ENCODE results near the gene TNFSF4.
A peak's percentile ranks its signal among the peaks of the same experiment; 100 is the strongest.

The TNFSF4 gene

DNA sequence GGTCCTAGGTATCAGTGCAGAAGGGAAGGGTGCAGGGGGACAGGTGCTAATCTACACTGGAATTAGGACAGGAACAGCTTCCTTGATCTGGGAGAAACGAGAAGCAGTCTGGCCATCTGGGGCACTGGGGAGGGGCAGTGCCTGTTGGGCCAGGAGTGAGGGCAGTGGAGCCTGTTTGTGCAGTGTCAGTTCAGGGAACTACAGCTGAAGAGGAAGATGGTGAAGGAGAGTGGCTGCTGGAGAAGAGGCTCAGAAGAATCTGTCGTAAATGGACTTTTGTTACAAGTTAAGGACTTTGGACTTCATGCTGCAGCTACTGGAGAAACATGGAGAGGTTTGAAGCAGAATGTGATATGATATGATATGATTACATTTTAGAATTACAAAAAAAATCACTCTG, 3.2 kb upstream of the TNFSF4 start:
- no peak for DNase-seq

DNA sequence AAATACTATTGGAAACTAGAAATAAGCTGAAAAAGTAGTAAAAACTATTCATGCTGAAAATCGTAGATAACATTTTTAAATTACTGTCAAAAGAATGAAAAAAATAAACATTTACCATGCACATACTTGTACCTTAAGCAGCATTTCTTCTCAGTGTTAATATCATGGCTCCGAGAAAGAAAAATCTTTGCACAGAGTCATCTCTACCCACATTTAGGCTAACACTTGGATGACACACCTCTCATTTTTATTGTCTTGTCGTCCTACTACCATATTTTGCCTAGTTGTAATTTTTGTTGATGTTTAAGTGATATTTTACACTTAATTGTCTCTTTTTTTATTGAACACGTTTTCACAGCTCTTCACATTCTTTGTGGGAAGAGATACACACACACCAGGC, 1.7 kb upstream of the TNFSF4 start:
- DNase-seq = no peak

DNA sequence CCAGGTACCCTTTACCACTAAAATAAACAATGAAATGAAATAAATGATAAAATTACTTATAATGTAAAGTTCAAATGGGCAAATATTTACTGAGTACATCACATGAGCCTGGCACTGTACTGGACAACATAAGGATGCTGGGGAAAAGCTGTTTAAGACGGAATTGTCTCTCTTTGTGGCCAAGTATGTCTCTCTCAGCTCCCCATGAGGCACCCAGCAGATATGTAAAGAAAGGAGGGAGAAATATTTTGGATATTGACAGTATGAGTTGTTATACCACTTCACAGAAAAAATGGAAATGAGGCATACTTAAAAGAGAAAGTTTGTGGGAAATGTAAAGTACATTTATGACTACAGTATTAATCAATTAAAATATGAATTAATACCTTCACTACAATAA, 1.0 kb upstream of the TNFSF4 start:
- no peak for DNase-seq

DNA sequence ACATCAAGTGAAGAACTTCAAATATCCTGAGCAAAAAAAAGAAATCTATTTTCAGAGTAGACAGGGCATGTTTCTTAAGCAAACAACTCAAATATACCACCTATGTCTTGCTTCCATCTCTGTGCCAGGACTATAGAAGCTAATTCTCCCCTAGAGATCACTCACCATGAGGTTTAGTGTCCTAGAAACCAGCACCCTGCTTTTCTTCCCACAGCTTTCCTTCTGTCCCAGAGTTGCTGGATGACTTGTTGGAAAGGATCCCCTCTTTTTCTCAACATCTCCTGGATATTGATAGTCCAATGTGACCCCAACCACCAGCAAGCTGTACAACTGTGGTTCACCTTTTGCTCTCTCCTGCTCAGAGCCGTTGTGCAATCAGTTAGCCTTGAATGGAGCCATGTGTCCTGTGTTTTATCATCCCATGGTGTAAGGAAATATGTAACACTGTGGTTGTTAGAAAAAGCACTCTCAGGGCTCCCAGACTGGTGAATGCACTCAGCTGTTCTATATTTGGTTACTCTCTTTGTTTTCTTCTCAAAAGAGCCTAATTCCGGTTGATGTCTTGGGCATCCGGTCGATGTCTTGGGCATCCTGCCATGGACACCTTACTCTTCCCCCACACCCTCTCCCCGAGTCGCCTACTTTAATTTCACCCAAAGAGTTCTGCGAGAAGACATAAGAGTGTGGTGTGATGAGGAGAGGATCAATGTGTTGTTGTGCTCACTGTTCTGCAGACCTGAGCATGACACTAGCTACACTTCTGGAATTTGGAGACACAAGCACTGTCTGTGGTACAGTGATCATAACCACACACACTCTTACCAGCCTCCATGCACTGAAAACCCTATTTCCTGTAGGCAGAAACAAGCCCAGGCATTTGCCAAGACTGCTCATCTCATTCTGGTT, 1.7 kb downstream of the TNFSF4 start:
- DNase-seq = no peak

DNA sequence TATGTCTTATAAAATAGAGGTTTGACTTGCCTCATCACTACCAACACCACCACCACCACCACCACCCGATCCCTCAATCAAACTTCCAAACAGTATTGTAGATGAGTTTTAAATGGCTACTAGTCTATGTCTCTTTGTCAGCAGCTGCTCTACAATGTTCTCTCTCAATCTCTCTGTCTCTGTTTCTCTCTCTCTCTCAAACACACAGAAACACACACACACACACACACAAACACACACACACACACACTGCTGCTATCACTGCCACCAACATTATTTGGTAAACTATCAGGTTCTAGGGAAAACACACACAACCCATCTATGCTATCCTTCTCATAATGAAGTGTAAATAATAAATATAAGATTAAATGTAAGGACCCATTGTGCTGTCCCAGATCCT, 2.4 kb downstream of the TNFSF4 start:
- no peak for DNase-seq

DNA sequence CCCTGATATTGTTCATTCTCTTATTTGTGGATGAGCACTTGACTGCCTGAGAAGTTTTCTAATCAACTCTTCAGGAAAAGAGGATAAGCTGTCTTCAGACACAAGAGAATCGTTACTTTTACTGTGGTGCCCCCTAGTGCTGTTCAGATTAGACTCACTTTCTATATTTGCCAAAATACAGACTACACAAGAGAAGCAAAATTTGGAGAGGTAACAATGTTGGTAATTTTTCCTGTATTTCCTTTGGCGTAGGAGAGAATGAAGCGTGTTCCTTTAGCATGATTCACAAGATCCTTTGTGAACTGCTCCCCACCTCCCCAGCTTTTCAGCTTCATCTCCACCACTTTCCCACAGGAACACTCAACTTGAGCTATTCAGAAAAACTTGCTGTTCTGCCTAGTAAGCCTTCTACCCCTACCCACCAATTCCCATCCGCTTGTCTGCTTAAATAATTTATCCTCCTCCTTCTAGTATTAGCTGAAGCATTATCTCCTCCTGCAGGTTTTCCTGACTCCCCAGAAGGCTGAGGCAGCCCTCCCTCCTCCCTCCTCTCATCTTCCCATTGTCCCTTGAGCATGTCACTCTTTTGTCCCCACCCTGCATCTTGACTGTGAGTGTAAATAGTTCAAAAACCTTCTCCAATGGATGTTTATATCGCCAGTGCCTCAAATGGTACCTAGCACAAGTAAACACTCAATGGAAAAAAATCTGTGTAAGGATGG, 4.5 kb downstream of the TNFSF4 start:
- DNase-seq = no peak

DNA sequence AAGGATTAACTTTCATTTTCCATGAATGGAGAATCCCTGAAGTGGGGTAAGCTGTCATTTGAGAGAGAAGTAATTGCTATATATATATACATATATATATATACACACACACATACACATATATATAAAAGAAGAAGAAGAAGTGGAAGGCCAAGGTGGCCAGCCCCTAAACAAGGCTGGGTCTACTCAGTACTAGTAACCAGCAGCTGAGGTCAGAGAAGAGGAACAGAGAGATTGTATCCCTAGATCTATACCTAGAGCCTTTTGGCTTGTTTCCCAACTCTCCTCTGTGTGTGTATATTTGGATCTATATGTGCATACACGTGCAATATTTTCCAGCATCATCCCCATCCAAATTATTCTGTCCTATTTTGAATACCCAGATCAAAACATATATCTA, 5.2 kb downstream of the TNFSF4 start:
- DNase-seq = no peak

DNA sequence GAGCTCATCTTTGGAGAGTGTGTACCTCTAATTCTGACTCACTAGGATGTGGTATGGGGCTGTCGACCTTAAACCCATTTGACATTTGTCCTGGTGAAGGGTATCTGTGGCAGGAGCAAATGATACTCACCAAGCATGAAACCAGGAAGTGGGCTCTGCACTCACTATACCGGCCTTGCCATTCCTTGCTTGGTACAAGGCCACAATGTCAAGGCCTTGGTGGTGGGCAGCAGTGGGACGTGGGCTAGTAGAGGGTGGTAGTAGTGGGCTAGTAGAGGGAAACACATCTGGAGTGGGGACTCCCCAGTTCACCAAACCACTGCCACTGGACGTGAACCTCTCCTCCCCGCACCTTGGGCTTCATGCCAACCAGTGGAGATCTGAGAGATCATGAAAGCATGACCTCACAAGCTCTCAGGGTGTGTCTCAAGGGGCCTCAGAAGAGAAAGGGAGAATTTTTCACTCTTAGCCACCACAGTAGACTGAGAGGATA, 11.5 kb downstream of the TNFSF4 start:
- no peak for DNase-seq

DNA sequence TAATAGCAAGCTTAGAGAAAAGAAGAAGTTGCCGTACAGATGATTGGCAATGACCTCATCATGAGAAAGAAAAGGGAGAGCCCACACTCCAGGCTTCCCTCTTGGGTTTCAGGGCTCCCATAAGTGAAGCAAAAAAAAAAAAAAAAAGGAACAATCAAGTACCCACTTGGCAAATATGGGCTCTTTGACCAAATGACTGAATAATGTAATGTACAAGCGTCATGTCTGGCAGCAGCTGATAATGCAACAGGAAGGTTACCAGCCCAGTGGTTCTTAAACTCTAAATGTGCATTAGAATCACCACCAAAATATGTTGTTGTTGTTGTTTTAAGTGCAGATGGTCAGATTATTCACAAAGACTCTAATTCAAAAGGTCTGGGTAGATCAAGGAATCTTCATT, 13.5 kb downstream of the TNFSF4 start:
- no peak for DNase-seq

DNA sequence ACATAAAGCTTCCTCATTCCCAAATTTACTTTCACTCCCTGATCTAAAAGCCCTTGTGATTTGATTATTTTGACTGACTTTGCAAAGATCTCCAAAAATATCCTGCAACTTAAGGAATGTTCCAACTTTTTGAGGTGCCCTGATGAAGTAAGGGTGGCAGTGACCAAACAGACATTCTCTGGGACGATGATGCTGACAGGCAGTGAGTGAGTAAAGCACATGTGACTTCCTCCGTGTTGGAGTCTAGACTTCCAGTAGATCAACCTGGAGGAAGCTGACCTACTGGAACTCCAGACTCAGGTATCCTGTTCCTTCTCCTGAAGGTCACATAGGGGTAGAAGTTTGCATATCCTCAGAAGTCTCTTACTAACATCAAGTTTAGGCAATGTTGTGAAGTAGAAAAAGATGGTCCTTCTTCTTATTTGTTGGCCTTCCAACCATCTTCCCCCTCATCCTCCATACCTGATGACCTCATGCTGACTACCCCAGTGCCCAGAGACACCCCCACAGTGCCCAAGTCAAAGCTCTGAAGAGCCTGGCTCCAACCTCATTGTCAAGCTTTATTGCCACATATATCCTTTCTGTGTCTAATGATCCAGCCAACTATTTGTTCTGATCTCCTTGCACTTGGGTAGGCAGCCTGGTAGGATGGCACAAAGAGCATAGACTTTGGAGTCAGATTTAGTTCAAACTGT, 16.0 kb downstream of the TNFSF4 start:
- no peak for DNase-seq

DNA sequence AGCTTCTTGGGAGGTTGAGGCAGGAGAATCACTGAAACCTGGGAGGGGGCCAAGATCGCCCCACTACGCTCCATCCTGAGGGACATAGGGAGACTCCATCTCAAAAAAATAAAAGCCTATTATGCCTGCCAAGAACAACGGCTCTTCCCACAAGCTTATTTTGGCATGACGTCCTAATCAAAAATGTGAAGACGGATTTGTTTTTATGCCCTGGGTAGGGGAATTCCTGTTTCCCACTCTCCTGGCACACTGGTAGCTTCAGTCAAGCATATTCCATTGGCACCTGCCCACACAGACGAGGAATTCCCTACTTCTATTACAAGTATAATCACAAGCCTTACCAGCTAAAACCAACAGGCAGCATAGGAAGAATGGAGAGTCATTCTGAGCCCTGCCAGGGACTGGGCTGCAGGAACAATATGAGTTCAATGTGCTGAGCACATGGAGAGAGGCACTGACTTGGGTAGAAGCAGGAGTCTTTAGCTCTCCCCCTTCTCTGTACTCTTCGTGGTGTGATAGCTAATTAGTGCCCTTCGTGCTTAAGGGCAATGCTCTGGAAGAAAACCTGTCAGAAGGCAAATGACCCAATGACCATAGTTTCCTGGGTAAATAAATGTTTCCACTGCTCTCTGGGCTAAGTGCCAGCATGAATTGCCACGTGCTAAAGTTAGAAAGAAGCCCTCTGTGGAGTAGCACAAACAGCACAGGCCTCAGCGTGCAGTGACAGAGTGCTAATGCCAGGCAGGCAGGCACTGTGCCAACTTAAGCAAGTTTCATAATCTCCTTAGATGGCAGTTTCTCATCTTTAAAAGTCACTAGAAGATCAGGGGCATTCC, 16.8 kb downstream of the TNFSF4 start:
- DNase-seq = peak in 10 of 14 donors; percentile 19 to 45 (median 29)

DNA sequence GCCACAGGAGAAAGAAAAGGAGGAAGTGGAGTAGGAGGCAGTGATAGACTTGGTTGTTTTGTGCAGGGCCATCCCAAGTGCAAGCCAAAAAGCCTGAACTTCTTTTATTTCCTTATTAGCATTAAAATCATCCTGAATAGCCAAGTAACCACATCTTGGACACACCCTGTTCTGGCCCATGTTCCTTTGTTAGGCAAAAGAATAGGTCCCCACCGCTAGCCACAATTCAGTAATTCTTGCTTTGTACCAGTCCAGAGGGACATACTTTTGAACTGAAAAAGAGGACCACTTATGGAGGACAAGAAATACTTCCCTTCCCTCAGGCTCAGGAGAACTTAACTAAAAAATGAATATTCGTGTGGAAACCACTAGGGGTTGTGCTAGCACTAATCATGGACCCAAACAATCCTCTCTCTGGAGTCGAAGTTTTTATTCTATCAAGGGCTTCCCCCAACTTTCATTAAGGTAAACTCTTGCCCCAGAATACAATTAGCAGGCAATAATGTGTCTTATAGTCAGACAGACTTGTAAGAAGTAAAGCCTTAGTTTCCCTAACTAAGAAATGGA, 19.4 kb downstream of the TNFSF4 start:
- no peak for DNase-seq

DNA sequence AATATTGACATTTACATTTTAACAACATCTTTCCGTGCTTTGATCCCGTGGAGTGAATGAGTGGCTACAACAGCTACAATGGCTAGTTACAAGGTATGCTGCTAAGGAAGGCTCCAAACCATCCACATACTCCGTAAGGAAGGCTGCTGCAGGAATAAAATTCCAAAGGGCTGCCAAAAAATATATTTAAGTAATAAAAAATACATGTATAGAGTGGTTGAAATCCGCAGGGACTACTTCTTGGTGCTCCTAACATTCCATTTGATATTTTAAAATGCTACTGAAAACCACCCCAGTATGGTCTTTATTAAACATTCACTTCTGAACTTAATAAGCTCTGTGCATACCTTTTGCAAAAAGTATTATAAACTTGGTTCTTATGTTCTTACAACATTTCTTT, 25.3 kb downstream of the TNFSF4 start:
- DNase-seq = no peak

DNA sequence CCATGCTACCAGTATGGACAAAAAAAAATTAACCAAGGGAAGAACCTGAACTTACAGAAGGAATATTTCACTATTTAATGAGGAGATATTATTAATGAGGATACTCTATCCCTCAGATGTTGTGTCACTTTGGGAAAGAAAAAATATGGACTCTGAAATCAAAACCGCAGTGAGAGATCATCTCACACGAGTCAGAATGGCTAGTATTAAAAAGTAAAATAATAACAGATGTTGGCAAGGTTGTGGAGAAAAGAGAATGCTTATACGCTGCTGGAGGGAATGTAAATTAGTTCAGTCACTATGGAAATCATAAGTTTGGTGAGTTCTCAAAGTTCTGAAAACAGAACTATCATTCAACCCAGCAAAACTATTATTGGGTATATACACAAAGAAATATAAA, 30.9 kb downstream of the TNFSF4 start:
- DNase-seq = no peak

DNA sequence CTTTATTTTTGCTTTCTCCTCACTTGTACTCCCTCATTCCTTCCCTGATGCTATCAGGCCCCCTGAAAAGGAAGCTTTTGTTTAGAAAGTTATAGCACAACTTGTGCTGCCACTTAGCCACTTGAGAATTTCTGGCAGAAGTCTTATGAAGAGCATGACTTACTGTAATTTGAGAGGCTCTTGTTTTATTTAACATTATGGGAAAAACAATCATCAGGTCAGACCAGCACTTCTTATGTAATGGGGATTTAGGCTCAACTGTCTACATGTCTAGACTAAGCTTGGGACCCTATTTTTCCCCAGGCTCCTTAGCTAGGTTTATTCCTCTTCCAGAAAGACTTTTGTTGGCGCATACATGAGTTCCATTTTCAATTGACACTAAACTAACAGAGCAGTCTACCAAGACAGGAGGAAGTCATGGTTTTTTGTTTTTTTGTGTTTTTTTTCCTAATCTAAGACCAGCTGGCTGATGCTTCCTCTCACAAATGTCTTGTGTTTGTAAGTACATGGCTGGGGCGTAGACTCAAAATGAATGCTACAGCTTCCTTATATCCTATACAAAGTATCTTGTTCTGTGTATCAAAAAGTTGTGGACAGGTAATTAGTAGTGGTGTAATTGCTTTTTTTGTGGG, 31.5 kb downstream of the TNFSF4 start:
- no peak for DNase-seq

DNA sequence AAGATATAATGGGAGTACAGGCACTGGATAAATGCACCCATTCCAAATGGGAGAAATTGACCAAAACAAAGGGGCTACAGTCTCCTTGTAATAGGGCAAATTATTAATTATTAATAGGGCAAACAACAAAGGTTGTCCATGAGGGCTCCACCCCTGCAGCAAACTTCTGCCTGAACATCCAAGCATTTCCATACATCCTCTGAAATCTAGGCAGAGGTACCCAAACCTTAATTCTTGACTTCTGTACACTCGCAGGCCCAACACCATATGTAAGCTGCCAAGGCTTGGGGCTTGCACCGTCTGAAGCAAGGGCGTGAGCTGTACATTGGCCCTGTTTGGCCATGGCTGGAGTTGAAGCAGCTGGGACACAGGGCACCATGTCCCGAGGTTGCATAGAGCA, 33.7 kb downstream of the TNFSF4 start:
- DNase-seq = no peak

DNA sequence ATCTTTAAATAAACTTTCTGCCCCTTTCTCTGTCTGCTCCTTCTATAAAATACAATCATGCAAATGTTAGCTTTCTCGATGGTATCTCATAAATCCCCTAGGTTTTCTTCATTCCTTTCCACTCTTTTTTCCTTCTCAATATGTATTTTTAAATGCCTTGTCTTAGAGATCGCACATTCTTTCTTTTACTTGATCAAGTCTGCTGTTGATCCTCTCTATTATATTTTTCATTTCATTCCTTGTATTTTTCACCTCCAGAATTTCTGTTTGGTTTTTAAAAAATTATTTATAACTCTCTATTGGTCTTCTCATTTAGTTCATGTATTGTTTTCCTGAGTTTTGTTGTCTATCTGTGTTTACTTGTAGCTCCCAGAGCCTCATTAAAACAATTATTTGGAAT, 36.0 kb downstream of the TNFSF4 start:
- DNase-seq = no peak

DNA sequence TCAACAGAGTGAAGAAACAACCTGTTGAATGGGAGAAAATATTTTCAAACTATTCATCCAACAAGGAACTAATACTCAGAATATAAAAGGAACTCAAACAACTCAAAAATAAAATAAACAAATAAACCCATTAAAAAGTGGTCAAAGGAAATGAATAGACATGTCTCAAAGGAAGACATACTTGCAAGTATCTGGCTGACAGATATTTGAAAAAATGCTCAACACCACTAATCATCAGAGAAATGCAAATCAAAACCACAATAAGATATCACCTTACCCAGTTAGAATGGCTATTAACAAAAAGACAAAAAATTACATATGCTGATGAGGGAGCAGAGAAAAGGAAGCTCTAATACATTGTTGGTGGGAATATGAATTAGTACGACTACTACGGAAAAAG, 38.2 kb downstream of the TNFSF4 start:
- DNase-seq = no peak

DNA sequence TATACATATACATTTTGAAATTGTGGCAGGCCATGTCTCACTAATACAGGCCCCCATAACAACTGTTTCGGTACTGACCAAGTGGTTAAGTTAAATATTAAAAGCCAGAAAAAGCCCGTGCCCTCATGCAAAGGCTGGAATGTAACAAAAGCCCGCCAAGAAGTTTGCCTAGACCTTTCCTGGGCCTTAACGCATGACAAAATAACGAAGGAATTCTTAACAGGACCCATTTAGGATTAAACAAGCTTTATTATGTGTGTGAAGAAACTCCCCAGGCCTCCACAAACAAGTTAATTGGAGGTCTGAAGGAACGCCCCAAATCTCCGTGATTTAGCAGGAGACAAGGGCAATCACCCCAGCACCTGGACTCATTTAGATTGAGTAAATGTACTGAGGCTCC, 42.4 kb downstream of the TNFSF4 start:
- DNase-seq = no peak

DNA sequence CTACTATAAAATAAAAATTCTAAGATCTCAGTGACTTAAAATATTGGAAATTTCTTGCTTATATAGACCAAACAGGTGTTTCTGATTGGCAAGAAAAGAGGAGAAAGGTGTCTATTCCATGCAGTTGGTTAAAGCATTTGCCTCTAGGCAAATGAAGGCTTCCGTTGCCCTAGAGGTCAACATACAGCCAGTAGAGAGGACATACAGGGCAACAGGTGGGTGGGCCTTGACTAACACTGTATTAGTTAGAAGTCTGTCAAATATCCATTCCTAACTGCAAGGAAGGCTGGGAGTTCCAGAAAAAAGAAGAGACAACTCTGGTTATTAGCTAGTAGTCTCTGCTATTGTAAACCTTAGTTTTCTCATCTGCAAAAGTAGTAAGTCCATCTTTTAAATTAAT, 43.0 kb downstream of the TNFSF4 start:
- DNase-seq = no peak

DNA sequence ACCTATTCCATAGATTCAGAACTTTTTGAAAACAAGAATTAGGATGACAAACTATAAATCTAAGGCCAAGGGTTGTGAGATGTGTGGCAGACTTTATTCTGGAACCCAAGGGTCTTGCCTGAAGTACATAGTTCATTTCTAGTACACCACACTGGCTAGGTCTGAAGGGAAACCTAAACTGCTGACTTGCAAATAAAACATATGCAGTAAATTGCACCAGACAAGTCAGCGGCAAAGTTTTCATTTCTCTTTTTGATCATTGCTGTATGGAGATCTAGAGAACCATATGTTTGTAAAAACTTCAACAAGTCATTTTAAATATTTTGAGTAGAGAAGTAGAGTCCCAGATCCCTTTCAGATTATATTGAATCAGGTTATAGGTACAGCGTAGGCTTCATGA, 43.9 kb downstream of the TNFSF4 start:
- no peak for DNase-seq

Measured in C1 segment of cervical spinal cord (tissue), 14 donors.